ENCODE measurements around the gene SEL1L.
"Not testable (repeated sequence)": the region's sequence is repeated elsewhere in the genome, so short reads cannot be mapped to it uniquely, and the experiment has no call there.

Gene SEL1L

DNA sequence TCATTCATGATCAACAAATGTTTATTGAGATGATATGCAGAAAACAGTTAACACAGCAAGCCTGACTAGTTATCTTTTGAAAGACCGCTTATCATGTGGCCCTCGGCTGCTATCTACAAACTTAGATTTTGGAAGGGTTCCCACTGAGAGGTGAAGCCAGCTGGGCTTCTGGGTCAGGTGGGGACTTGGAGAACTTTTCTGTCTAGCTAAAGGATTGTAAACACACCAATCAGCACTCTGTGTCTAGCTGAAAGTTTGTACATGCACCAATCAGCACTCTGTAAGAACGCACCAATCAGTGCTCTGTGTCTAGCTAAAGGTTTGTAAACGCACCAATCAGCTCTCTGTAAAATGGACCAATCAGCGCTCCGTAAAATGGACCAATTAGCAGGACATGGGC, 20.8 kb downstream of the SEL1L start:
- not testable (repeated sequence) for H3K27me3 Mint-ChIP-seq, H3K9me3 Mint-ChIP-seq, H3K27ac Mint-ChIP-seq, H3K4me3 Mint-ChIP-seq, ATAC-seq, H3K4me1 Mint-ChIP-seq
- peaks cover 49% of the 10 kb centered on the region for H3K36me3 Mint-ChIP-seq

DNA sequence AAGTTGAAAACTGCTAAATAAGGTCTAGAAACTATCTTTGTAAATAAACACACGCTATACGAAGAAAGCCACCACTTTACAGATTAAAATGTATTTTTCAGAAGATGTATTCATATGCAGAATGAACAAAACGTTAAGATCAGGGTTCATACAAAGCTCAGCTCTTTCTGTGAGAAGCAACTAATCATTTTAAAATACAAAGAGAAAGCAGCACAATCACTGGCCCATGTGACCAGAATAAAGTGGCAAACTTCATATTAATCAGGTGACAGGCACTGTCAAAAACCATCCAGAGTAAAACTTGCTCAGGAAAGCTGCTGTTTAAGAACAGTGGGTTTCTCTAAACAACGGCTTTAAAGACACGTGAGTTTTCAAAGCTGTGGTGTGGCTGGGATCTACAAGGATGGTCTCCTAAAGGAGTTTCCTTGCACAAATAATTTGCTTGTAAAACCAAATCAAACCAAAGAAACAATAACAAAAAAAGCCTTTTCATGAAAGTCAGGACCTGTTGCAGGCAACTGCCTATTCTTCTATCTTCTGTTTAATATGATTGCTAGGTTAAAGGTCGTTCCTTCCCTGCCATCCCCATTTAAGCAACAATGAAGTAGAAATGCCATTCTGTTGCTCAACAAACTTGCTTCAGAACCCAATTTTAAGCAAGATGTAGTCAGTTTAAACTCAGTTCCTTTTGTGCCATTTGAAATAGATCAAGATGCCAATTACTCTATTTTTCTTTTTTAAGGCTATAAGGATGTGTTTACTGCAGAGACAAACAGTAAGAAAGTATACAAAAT, 22.3 kb downstream of the SEL1L start:
- no peak for ATAC-seq
- Mint-ChIP-seq H3K27ac (no peak overlapping the region), H3K4me3 (no peak overlapping the region), H3K4me1 (no peaks in the 10 kb centered on the region), H3K9me3 (no peaks in the 10 kb centered on the region), H3K36me3 (peaks cover 51% of the 10 kb centered on the region), H3K27me3 (no peaks in the 10 kb centered on the region)

DNA sequence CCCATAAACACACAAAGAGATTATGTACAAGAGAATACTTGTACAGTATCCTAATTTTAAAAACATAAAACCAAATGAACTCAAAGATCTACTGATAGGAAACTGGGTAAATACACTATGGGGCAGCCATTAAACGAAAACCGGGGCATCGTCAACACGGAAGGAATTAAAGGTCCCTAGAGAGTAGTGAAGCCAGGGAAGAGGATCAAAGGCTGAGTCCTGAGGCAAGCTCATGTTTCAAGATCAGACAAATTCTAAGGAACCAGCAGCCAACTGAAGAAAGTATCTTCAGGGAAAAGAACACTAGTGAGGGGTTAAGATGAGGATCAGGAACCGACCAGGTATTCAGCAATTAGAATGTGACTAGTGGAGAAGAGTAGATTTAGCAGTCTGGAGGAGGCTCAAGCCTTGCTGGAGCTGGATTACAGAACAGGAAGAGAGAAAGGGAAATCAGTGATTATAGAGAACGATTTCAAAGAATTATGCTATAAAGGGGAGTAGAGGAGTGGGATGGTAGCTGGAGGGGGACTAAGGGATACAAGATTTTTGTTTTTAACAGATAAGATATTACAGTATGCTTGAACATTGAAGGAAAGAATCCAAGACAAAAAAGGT, 23.7 kb downstream of the SEL1L start:
- no peak for ATAC-seq
- H3K9me3 Mint-ChIP-seq, result no peaks in the 10 kb centered on the region
- H3K27ac Mint-ChIP-seq, result no peak overlapping the region
- H3K4me1 Mint-ChIP-seq, result no peaks in the 10 kb centered on the region
- H3K36me3 Mint-ChIP-seq, result peaks cover 52% of the 10 kb centered on the region
- no peaks in the 10 kb centered on the region for H3K27me3 Mint-ChIP-seq
- no peak overlapping the region for H3K4me3 Mint-ChIP-seq

DNA sequence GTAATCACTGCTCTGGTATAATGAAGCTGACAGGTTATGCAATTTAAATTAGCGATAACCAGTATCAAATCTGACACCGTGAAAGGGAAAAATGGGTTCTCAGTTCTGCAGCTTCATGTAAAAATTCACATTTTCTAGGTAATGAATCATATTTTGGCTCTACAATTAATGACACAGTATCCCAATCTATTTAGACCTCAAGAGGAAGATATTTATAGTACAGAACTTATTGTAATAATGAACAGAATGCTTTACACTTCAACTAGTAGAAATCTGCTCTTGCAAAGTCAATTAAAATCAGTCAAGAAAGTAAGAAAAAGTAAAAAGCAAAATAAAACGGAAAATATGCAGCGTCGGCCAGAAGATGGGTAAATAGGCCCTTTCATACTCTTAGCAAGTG, 24.3 kb downstream of the SEL1L start:
- H3K4me3 Mint-ChIP-seq, result no peak overlapping the region
- no peaks in the 10 kb centered on the region for H3K9me3 Mint-ChIP-seq
- ATAC-seq, result no peak
- H3K4me1 Mint-ChIP-seq, result no peaks in the 10 kb centered on the region
- H3K36me3 Mint-ChIP-seq, result peaks cover 51% of the 10 kb centered on the region
- peak overlapping the region; percentile 12 for H3K27ac Mint-ChIP-seq
- no peaks in the 10 kb centered on the region for H3K27me3 Mint-ChIP-seq

GRCh38 chr14:81506487-81506886, 27.2 kb downstream of the SEL1L start:
- H3K9me3 Mint-ChIP-seq, result no peaks in the 10 kb centered on the region
- peaks cover 56% of the 10 kb centered on the region for H3K36me3 Mint-ChIP-seq
- no peak overlapping the region for H3K27ac Mint-ChIP-seq
- H3K4me3 Mint-ChIP-seq, result no peak overlapping the region
- H3K4me1 Mint-ChIP-seq, result no peaks in the 10 kb centered on the region
- H3K27me3 Mint-ChIP-seq, result no peaks in the 10 kb centered on the region
- ATAC-seq, result no peak

- Mint-ChIP-seq H3K4me3 (no peak overlapping the region), H3K27me3 (no peaks in the 10 kb centered on the region), H3K27ac (no peak overlapping the region), H3K4me1 (no peaks in the 10 kb centered on the region), H3K36me3 (peaks cover 66% of the 10 kb centered on the region), H3K9me3 (no peaks in the 10 kb centered on the region)
- ATAC-seq, result no peak
Observed at GRCh38 chr14:81504864-81505263, 28.8 kb downstream of the SEL1L start.

DNA sequence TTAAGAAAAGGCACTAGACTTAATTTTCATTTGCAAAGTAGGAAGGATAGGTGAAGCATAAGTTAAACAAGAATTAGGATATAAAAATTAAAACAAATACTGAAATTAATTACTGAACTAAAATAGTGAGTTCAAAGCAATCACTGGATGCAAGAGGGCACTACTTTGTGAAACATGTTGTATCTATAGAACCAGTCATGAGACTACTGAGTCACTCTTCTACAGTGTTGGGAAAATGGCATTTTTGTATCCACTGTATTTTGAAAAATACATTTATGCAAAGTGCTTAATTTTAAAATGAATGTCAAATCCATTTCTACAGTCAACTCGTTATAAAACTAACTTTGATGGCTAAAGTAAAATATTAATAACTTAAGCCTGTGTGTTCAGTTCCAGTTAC, 47.9 kb downstream of the SEL1L start:
- ATAC-seq, result no peak

DNA sequence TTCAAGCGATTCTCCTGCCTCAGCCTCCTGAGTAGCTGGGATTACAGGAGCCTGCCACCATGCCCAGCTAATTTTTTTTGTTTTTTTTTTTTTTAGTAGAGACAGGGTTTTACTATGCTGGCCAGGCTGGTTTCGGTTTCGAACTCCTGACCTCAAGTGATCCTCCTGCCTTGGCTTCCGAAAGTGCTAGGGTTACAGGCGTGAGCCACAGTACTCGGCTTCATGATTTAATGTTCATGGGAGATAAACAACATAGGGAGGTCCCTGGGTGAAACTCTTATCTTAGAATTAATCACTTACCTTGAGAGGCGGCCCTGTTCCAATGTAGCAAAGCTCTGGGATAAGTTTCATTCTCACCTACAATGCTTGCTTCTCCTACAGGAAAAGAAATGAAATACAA, 48.3 kb downstream of the SEL1L start:
- Mint-ChIP-seq H3K27me3 (no peaks in the 10 kb centered on the region), H3K9me3 (no peaks in the 10 kb centered on the region), H3K36me3 (peaks cover 54% of the 10 kb centered on the region), H3K4me1 (no peaks in the 10 kb centered on the region), H3K4me3 (no peak overlapping the region), H3K27ac (no peak overlapping the region)
- ATAC-seq, result no peak

More for the DNA sequence above, 47.9 kb downstream of the SEL1L start:
- Mint-ChIP-seq H3K4me1 (no peaks in the 10 kb centered on the region), H3K9me3 (no peaks in the 10 kb centered on the region), H3K36me3 (peaks cover 57% of the 10 kb centered on the region), H3K27ac (no peak overlapping the region), H3K4me3 (no peak overlapping the region), H3K27me3 (no peaks in the 10 kb centered on the region)

DNA sequence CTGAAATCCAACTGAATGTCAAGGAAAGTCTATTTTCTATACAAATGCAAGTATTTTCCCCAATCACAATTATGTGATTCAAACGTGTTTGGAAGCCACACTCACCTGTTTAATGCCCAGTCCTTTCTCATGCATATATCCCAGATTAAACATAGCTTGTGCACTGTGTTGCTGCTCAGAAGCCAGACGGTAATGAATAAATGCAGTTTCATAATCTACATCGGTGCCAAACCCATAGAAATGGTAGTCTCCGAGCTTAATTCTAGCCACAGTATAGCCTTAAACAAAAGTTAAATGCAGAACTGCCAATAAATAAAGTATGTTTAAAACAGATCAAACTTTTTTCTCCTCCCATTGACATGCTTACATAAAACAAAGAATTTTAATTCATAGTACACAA, 49.5 kb downstream of the SEL1L start:
- no peaks in the 10 kb centered on the region for H3K4me1 Mint-ChIP-seq
- H3K27me3 Mint-ChIP-seq, result no peaks in the 10 kb centered on the region
- H3K36me3 Mint-ChIP-seq, result peaks cover 52% of the 10 kb centered on the region
- H3K27ac Mint-ChIP-seq, result no peak overlapping the region
- no peak overlapping the region for H3K4me3 Mint-ChIP-seq
- no peak for ATAC-seq
- no peaks in the 10 kb centered on the region for H3K9me3 Mint-ChIP-seq

GRCh38 chr14:81480741-81481140, 52.9 kb downstream of the SEL1L start:
- H3K27ac Mint-ChIP-seq, result peak overlapping the region; percentile 35
- H3K4me1 Mint-ChIP-seq, result no peaks in the 10 kb centered on the region
- peaks cover 49% of the 10 kb centered on the region for H3K36me3 Mint-ChIP-seq

GRCh38 chr14:81478446-81478845, 55.2 kb downstream of the SEL1L start:
- H3K4me3 Mint-ChIP-seq, result no peak overlapping the region
- H3K9me3 Mint-ChIP-seq, result no peaks in the 10 kb centered on the region
- ATAC-seq, result no peak
- H3K27me3 Mint-ChIP-seq, result no peaks in the 10 kb centered on the region
- H3K4me1 Mint-ChIP-seq, result peaks cover 19% of the 10 kb centered on the region
- H3K36me3 Mint-ChIP-seq, result peaks cover 49% of the 10 kb centered on the region
- H3K27ac Mint-ChIP-seq, result no peak overlapping the region

More at GRCh38 chr14:81480741-81481140, 52.9 kb downstream of the SEL1L start:
- no peaks in the 10 kb centered on the region for H3K9me3 Mint-ChIP-seq
- no peak overlapping the region for H3K4me3 Mint-ChIP-seq
- no peak for ATAC-seq
- no peaks in the 10 kb centered on the region for H3K27me3 Mint-ChIP-seq

DNA sequence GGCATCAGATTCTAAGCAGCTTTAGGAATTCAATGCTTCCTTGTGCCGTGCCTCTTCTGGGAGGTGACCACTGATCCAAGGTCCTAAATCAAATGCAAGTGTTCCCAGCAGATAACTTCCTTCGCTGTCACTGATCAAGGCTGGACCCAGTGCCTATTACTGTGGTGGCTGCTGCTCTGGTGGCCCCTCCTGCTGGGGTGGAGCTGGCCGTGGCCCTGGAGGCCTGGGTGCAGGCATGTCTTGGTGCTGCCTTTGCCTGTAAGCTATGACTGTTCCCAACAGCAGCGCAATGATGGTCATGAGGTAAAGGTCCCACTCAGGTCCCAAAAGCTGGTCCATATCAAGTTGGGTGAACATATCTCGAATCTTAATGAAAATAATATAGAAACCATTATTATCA, 56.8 kb downstream of the SEL1L start:
- peaks cover 53% of the 10 kb centered on the region for H3K36me3 Mint-ChIP-seq
- H3K27me3 Mint-ChIP-seq, result no peaks in the 10 kb centered on the region
- no peak for ATAC-seq
- no peak overlapping the region for H3K27ac Mint-ChIP-seq
- H3K9me3 Mint-ChIP-seq, result no peaks in the 10 kb centered on the region
- no peak overlapping the region for H3K4me3 Mint-ChIP-seq
- peaks cover 21% of the 10 kb centered on the region for H3K4me1 Mint-ChIP-seq

DNA sequence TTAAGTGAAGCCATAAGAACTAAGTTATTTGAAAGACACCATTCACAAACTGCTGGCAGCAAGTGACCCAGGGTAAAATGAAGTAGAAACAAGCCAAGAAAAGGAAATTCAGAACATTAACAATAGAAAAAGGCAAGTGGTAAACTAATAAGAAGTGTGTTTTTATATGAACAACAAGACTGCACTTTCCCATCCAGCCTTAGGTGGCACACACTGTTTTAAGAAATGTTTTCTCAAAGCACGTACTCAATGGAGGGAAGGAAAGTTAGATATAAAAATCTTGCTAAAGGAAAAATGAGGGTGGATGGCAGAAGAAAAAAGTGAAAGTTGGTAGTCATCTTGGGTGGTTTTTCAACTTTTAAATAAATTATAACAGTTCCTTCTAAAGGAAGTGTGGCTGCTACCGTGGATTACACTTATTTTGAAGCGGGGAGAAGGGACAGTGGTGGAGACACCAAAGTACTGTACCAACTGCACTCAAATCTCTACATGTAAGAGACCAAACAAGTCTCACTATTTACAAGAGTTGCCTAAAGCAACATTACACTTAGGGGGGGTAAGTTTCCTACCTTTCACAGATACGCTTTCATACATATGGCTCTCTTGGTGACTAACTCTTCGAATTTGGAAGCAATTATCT, 58.8 kb downstream of the SEL1L start:
- H3K36me3 Mint-ChIP-seq, result peaks cover 48% of the 10 kb centered on the region
- peak overlapping the region; percentile 90 for H3K27ac Mint-ChIP-seq
- H3K27me3 Mint-ChIP-seq, result no peaks in the 10 kb centered on the region
- no peak for ATAC-seq
- peak overlapping the region; percentile 52 for H3K4me3 Mint-ChIP-seq
- H3K4me1 Mint-ChIP-seq, result peaks cover 40% of the 10 kb centered on the region
- no peaks in the 10 kb centered on the region for H3K9me3 Mint-ChIP-seq

- peak overlapping the region; percentile 52 for H3K4me3 Mint-ChIP-seq
- peaks cover 43% of the 10 kb centered on the region for H3K4me1 Mint-ChIP-seq
- no peaks in the 10 kb centered on the region for H3K9me3 Mint-ChIP-seq
- peak; percentile 67 for ATAC-seq
- peak overlapping the region; percentile 90 for H3K27ac Mint-ChIP-seq
- no peaks in the 10 kb centered on the region for H3K27me3 Mint-ChIP-seq
- H3K36me3 Mint-ChIP-seq, result peaks cover 43% of the 10 kb centered on the region
Observed at GRCh38 chr14:81474148-81474492, 59.5 kb downstream of the SEL1L start.

- peak overlapping the region; percentile 51 for H3K4me3 Mint-ChIP-seq
- H3K27me3 Mint-ChIP-seq, result no peaks in the 10 kb centered on the region
- peaks cover 38% of the 10 kb centered on the region for H3K36me3 Mint-ChIP-seq
- ATAC-seq, result no peak
- H3K27ac Mint-ChIP-seq, result peak overlapping the region; percentile 90
- H3K9me3 Mint-ChIP-seq, result no peaks in the 10 kb centered on the region
- H3K4me1 Mint-ChIP-seq, result peaks cover 43% of the 10 kb centered on the region
Observed at GRCh38 chr14:81473456-81474147, 60.1 kb downstream of the SEL1L start.
